GM12874 (cell line): ENCODE results near the gene LUZP1.

Experiments
- CTCF ChIP-seq: IDR thresholded peaks from 2 replicates; pipeline ENCODE4 v1.5.1; 2011; ENCODE audit warnings: low read depth, mild to moderate bottlenecking, control low read depth, low read length, moderate library complexity; ENCODE audit not compliant: insufficient read depth

The LUZP1 gene

GRCh38 chr1:23069675-23070074 lies 99.0 kb downstream of the LUZP1 start:
- no peak for TF ChIP-seq CTCF

DNA sequence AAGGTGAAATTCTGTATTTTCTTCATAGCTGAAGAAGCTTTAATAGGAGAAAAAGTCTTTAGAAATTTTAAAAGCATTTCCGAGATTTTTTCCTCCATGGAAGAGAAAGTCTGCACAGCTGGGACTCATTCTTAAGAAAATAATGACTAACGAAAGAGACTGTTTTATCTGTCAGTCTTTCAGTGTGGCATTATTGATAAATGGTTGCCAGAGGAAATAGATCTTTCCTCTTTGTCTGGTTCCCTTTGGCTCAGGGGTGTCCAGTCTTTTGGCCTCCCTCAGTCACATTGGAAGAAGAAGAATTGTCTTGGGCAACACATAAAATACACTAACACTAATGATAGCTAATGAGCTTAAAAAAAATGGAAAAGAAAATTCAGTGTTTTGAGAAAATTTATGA lies 99.5 kb downstream of the LUZP1 start:
- no peak for TF ChIP-seq CTCF

DNA sequence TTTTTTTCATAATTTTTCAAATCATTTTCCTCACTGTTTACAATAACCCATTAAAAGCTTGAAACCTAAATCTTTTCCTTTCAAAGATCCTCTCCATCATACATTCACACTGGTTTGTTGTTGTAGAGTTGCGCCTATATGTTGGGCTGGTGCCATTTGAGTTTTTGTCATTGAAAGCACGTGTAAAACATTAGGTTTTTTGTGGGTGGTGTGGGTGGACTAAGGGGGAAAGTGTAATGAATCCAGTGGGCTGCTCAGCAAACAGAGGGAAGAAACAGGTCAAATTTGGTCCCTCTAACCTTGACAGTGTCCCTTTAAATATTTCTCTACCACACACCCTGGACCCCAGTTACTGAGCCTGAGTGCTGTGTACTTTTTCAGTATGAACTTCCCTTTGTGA lies 102.6 kb downstream of the LUZP1 start:
- no peak for TF ChIP-seq CTCF

DNA sequence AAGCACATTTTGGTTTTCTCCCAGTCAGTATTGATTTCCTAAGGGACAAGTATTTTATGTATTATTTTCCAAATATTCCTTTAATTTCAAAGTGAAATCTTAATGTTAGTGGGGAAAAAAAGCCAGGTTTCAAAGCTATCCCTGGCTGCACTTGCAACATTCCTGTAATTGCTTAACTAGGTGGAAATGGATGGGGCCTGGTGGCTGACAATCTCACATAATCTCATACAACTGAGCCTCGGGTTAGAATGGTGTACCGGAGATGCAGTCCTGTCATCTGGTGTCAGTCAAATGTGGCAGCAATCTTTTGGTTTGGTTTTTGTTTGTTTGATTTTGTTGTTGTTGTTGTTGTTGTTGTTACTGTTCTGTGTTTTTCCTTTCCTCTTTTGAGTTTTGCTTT lies 103.3 kb downstream of the LUZP1 start:
- TF ChIP-seq CTCF: no peak

- TF ChIP-seq CTCF: no peak
Measured at GRCh38 chr1:23062271-23062670, 106.4 kb downstream of the LUZP1 start.

DNA sequence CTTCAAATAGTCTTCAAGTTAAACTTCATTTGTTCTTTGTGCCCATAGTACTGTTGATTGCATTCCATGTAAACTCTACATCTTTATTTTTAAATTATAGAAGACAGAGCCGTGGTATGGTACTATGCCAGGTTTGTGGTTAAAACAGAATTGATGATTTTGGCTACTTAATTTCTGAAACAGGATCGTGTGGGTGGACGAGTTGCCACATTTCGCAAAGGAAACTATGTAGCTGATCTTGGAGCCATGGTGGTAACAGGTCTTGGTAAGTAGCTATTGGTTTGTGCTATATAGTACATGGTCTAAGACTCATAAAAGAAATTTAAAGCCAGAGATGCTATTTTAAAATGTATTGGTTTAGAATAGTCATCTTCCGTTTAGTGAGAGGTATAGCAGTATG lies 111.4 kb downstream of the LUZP1 start:
- no peak for TF ChIP-seq CTCF

DNA sequence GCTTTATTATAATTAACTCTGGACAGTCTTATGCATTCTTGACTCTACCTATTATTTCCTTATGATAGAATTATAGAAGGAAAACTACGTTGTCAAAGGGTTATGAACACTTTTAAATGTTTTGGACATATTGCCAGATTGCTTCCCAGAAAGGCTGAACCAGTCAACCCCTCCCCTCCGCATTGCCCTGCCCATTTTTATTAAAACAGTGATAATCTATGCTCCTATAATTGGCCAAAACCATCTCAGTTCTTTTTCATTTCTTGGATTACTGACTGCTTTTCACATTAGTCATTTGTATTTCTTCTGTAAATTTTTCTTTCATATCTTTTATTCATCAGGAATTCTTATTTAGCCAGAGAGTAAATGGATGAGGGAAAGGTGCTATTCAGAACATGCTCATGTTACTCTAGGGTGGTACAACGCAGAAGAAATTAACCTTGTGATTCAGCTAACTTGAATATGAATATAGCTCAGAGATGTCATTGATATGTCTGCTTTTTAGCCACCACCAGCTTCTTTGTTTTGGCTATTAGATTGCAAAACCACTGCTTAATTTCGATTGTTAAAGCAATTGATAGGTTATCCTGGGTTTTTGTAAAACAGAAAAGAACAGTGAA lies 117.3 kb downstream of the LUZP1 start:
- no peak for TF ChIP-seq CTCF
